DMS 273 treated with DMSO at 0.1 percent for 48 hours (cell line): ENCODE results near the gene NTNG1.

Source experiments
- DNase-seq: peaks from one replicate; lab custom pipeline; 2025; lab: John Stamatoyannopoulos, UW

Gene NTNG1

GRCh38 chr1:107457989-107458388 is 317.1 kb downstream of the NTNG1 start:
- no peak for DNase-seq

DNA sequence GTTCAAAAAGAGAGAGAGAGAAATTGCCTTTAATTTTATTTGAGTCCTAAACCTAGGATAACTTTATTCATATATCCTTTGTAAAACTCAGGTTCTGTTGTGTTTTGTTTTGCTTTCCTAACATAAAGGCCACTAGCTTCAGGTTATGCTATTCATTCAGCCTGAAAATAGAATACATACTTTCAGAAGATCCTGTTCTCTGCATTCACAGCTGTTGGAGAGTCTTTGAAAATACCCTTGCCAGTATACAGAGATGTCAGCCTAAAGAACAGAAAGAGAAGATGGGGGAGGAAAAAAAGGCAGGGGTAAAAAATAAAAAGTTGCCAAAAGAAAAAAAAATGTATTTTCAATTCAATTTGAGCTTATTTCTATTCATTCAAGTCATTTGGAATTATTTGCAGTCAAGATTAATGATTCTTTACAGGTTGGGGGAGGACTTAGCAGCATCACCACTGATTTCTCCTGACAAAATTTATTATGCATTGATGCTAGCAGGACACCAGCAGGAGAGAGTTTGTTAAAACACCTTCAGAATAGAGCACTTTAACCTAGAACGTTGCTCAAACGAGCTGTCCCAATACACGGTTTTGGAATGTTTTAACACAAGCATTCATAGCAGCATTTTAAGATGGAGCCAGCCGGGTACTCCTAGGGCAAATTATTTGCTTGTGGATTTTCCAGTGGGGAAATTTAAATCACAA is 318.5 kb downstream of the NTNG1 start:
- no peak for DNase-seq

- DNase-seq, result no peak
These were observed 319.2 kb downstream of the NTNG1 start for GRCh38 chr1:107460035-107460434.

DNA sequence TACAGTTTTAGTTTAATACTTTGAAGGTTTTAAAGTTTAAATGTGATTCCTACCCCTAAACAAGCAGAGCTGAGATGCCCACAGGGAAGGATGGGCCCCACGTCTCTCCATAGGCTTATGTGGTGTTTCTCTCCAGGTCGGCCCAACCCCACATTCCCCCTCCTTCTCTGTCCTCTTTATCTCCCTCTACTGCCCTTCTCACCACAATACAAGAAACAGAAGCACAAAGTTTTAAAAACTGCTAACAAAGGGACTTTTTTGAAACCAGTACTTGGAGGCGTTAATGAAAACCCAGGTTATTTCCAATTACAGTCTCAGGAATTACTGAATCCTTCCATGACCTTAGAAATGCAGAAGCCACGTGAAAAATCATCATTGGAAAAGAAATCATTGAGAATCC is 324.0 kb downstream of the NTNG1 start:
- no peak for DNase-seq

- DNase-seq, result no peak
These were observed 326.4 kb downstream of the NTNG1 start for GRCh38 chr1:107467286-107467685.

GRCh38 chr1:107467811-107468210 is 327.0 kb downstream of the NTNG1 start:
- no peak for DNase-seq

GRCh38 chr1:107473065-107473464 is 332.2 kb downstream of the NTNG1 start:
- no peak for DNase-seq

DNA sequence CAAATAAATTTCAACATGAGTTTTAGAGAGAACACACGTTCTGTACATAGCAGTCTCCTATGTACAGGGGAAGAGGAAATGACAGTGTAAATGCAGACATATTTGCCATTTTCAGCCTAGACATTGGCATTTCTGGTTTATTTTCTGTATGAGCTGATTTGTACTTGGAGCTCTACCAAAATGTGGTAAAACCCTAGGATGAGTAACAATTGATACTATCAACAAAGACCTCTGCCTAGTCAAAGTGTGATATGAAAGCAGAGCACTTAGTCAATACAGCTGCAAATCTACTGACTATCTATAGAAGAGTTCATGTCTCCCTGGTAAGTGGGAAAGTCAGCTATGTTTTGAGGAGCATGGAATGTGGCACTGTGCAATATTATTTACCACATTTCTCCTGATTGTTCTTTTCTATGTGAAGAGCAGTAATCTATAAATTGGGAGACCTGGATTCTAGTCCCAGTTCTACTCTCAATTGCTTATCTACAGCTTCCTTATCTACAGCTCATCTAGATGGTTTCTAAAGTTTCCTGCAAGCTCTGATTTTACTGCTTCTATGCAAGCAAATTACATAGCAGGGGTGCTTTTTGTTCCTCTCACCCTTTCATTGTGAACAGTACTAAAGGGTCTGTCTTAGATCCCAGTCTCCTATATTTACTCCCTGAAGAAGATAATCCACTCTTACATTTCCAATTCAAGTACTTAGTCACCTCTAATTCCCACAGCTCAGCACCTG is 334.2 kb downstream of the NTNG1 start:
- no peak for DNase-seq

DNA sequence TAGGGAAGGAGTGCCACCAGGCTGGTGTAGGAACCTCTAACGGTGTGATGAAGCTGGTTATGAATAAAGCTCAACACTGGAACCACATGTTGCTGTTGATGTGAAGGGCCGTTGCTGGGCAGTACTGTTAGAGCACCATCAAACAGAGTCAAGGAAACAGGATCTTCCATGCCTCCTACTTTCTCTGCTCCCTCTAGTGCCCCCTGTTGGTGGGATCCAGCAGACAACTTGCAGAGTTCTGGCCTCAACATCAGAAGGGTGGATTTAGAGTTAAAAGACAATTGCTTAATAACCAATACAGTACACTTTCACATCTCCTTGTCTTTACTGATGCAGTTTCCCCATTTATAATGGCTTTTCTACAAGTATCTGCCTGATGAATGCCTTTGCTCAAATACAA is 336.4 kb downstream of the NTNG1 start:
- no peak for DNase-seq

DNA sequence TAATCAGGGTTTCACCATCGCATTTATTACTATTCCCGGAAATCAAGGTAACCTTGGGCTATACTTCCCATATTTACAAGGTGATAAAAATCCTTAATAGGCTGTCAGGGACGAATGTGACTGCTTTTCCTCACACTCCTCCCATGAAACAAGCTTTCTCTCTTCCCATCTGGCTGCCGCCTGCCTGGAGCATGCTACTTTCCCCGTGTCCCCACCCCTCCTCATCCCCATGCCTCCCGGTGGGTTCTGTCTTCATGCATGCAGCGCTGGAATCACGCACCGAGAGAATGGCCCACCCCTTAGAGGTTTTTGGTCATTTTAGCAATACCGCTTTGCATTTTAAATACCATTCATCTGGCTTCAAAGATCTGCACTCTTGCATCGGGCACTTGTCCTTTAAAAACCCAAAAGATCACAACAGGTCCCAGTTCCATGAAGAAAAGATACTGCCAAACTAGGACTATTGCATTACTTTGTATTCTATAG is 339.1 kb downstream of the NTNG1 start:
- DNase-seq, result no peak

GRCh38 chr1:107480548-107481415 is 339.9 kb downstream of the NTNG1 start:
- no peak for DNase-seq

DNA sequence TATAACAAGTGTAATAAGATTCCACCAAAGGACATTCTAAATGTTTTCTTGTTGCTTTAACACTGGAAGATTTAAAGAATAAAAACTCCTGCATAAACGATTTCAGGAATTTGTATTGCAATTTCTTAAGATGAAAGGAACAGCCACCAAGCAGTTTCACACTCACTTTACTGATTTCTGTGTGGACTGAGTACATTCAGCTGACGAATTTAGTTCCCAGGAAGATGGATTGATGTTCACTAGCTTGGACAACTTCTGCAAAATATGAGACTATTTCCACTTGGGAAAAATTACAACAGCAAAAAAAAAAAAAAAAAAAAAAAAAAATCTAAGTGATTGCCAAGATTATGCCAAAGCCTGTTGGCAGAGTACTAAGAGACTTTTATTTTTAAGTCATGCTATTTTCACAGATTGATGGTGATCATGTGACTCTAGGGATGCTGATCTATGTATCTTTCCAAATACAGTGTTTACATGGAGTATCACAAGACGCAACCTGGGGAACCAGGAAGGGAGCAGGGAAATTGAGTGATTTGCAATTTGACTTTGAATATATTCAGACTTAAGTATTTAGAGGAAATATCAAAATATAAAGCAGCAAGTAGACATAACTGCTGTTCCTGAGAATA is 341.0 kb downstream of the NTNG1 start:
- DNase-seq, result no peak

GRCh38 chr1:107483949-107484348 is 343.1 kb downstream of the NTNG1 start:
- DNase-seq, result no peak

DNA sequence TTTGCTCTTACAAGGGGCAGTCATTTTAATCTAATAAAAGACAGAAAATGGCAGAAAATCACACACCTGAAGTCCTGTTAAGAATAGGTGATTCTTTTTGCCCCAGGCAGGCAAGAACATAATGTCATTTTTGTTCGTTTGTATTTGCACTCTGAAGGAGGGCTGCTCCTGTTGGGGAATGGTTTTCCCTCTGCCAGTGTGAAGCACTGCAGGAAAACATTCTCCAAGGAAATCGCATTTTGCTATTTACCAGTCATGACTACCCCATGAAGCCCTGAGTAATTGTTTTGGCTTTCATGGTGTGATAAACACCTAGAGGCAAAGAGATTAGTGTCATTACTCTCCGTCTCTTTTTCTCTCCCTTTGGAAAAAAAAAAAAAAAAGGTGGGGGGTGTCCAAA is 345.5 kb downstream of the NTNG1 start:
- no peak for DNase-seq

- no peak for DNase-seq
These were observed 346.7 kb downstream of the NTNG1 start for GRCh38 chr1:107487506-107487905.

DNA sequence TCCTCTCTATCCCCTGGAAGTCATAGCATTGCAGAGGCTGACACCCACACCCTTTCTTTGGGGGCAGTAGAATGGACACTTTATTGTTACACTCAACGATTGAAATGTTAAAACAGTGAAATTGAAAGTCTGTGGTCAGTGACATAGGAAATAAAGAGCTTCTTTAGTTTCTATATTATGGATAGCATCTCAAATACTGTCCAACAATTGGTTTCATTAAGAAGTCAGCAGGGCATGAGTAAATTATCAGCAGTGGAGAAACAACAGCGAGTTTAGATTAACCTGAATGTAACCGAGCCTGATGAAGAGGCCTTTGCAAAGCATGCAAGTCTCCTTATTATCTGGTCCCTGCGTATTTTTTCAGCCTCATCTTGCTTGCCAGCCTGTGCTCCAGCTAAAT is 350.7 kb downstream of the NTNG1 start:
- no peak for DNase-seq

DNA sequence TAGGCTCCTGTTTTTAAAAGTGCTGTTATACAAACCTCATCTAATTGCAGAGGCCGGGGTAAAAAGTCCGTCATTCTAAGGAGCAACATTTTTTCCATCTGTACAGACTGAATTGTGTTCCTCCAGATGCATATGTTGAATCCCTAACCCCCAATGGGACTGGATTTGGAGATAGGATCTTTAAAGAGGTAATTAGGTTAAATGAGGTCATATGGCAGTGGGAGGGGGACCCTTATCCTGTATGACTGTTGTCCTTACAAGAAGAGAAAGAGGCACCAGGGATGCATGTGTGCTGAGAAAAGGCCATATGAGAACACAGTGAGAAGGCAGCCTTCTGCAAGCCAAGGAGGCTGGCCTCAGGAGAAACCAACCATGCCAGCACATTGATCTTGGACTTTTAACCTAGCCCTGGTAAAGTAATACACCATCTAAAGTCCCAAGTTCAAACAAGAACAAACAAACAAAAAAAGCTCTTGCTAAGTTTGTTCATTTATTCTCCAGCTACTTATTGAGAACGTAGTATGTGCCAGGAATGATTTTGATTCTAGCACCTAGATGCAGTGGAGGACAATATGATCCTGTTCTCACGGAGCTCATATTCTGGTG is 352.4 kb downstream of the NTNG1 start:
- peak; percentile 66 for DNase-seq

DNA sequence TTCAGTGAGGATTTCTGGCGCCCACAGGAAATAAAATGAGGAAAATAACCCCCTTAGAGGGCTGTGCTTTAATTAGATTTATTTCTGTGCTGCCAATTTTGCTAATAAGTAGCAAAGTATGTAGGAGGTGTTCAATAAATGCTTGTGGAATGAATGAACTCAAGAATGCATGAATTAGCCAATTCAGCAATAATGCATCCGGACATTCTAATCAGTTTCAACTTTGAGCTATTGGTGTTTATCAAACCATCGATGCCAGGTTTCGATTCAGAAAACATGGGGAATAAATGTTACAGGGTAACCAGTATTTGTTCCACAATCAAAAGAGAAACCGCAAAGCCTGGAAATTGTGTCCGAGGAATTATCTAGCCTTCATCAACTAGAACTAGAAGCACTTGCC is 353.2 kb downstream of the NTNG1 start:
- DNase-seq, result no peak

GRCh38 chr1:107496002-107496401 is 355.2 kb downstream of the NTNG1 start:
- no peak for DNase-seq

DNA sequence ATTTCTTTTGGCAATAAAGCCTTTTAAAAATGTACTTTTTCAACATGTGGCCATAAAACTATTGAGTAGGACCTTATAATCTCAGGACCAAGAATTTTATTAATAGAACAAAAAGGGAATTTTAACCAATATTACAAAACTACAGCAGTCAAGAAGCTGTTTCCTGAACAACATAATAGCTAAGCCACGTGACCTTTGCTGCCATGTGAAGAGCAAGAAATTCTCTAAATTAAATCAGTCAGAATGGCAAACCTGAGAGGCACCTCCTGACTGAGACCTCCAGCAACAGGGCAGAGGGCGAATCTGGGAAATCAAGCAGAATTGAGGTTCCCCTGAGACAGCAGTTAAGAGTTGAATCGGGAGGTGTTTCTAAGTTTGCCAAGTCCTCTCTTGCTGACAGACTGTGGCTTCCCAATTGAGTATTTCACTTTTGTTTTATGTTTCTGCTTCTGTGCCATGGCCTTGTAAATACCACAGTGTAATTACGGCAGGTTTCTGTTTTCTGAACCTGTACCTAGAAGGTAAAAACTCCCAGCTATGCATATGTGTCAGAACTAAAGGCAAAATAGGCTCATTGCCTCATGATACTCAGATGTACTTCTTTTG is 358.4 kb downstream of the NTNG1 start:
- DNase-seq, result no peak

- no peak for DNase-seq
These were observed 360.3 kb downstream of the NTNG1 start for GRCh38 chr1:107501081-107501605.
